Neutrophil (primary cell): Measurements from ENCODE around the gene DCT.

Experiments used
- H3K27ac ChIP-seq: fragments of 200-600 bp; sonication (generic); 2 replicates; pipeline ENCODE4 v1.5.1; 2016; ENCODE audit warnings: mild to moderate bottlenecking, moderate library complexity
- H3K27me3 ChIP-seq: fragments of 200-600 bp; sonication (generic); 2 replicates; pipeline ENCODE4 v1.6.0; 2016; ENCODE audit warnings: mild to moderate bottlenecking
- H3K36me3 ChIP-seq: fragments of 200-600 bp; sonication (generic); 2 replicates; pipeline ENCODE4 v1.5.1; 2017
- H3K4me1 ChIP-seq, 2 experiments: fragments of 200-600 bp in 1 of 2; sonication (generic) in 1 of 2; 1 replicate in 1 of 2; 2 replicates in 1 of 2; pipeline versions ENCODE4 v1.5.1 to v1.6.1; 2013 to 2016; ENCODE audit warnings: low read depth in 1 of 2, low read length in 1 of 2, mild to moderate bottlenecking in 1 of 2, moderate library complexity in 1 of 2; ENCODE audit not compliant: control insufficient read depth in 1 of 2, insufficient read depth in 1 of 2
- H3K4me3 ChIP-seq, 2 experiments: fragments of 200-600 bp in 1 of 2; sonication (generic) in 1 of 2; 1 replicate in 1 of 2; 2 replicates in 1 of 2; pipeline ENCODE4 v1.5.1; 2013 to 2016; ENCODE audit warnings: low read depth in 1 of 2, low read length in 1 of 2, mild to moderate bottlenecking in 1 of 2, moderate library complexity in 1 of 2
- H3K9me3 ChIP-seq: fragments of 200-600 bp; sonication (generic); 2 replicates; pipeline ENCODE4 v1.5.1; 2016
- CTCF ChIP-seq: fragments of 200-600 bp; sonication (generic); IDR thresholded peaks from 2 replicates; pipeline ENCODE4 v1.5.1; 2016; ENCODE audit warnings: antibody characterized with exemption

The DCT gene

DNA sequence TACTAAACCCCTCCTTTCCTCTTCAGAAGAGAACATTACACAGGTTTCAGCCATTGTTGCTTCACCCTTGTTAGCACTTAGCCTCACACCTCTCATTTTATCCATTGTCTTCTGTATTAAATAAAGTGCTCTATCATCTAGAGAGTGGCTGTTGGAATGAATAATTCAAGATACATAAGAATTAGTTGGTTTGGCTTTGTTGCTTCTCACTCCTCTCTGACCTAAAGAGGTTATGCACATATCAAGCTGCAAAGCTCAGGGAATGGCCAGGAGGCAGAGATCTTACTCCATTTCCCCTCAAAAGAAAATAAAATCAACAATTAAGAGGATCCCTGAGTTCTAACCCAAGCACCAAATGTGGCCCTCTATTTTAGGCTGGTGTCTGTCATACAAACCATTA is 79.7 kb downstream of the DCT start:
- H3K4me1 ChIP-seq, result no peaks in the 10 kb centered on the region
- H3K9me3 ChIP-seq, result no peaks in the 10 kb centered on the region
- H3K27ac ChIP-seq, result no peak overlapping the region
- no peaks in the 10 kb centered on the region for H3K36me3 ChIP-seq
- no peak overlapping the region for H3K4me3 ChIP-seq
- no peak for TF ChIP-seq CTCF
- H3K27me3 ChIP-seq, result no peaks in the 10 kb centered on the region

DNA sequence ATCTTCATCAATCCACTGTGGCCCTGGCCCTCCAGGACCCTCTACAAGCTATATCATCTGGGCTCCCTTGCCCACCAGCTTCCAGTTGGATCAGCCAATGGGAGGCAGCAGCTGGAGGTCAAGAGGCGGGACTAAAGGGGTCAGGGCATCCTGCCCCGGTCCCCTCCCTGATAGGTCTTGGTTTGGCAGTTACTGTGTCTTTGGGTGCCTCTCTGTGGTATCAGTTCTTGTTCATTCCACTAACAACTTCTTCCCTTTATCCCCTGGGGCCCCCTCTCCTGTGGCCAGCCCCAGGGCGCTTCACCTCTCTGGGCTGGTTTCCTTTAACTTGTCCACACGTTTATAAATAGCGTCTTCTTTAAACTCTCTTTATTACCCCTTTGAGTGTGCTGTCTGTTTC is 83.6 kb downstream of the DCT start:
- H3K27ac ChIP-seq, result no peak overlapping the region
- TF ChIP-seq CTCF, result no peak
- no peaks in the 10 kb centered on the region for H3K4me1 ChIP-seq
- no peaks in the 10 kb centered on the region for H3K9me3 ChIP-seq
- H3K27me3 ChIP-seq, result no peaks in the 10 kb centered on the region
- no peaks in the 10 kb centered on the region for H3K36me3 ChIP-seq
- H3K4me3 ChIP-seq, result no peak overlapping the region

GRCh38 chr13:94394723-94395122 is 84.8 kb downstream of the DCT start:
- Histone ChIP-seq H3K4me3 (no peak overlapping the region), H3K36me3 (no peaks in the 10 kb centered on the region), H3K9me3 (no peaks in the 10 kb centered on the region), H3K4me1 (no peaks in the 10 kb centered on the region), H3K27ac (no peak overlapping the region), H3K27me3 (no peaks in the 10 kb centered on the region)
- TF ChIP-seq CTCF, result no peak

- no peak overlapping the region for H3K4me3 ChIP-seq
- no peaks in the 10 kb centered on the region for H3K36me3 ChIP-seq
- no peaks in the 10 kb centered on the region for H3K9me3 ChIP-seq
- TF ChIP-seq CTCF, result no peak
- no peaks in the 10 kb centered on the region for H3K27me3 ChIP-seq
- no peaks in the 10 kb centered on the region for H3K4me1 ChIP-seq
- H3K27ac ChIP-seq, result no peak overlapping the region
Measured at GRCh38 chr13:94390881-94391280, 88.6 kb downstream of the DCT start.

- no peaks in the 10 kb centered on the region for H3K36me3 ChIP-seq
- no peak for TF ChIP-seq CTCF
Measured at GRCh38 chr13:94389604-94390351, 89.7 kb downstream of the DCT start.

More at GRCh38 chr13:94389604-94390351, 89.7 kb downstream of the DCT start:
- H3K27me3 ChIP-seq, result no peaks in the 10 kb centered on the region
- no peaks in the 10 kb centered on the region for H3K9me3 ChIP-seq
- no peak overlapping the region for H3K4me3 ChIP-seq
- H3K4me1 ChIP-seq, result no peaks in the 10 kb centered on the region
- no peak overlapping the region for H3K27ac ChIP-seq
